Keratinocyte (primary cell): ENCODE results near the gene KRTAP3-2. TPM values are rescaled to one million over a fixed set of nuclear protein-coding genes. Genes with fewer than 3 reads are reported as not detected.

Experiments
- DNase-seq: peaks from one replicate; pipeline ENCODE4 v3.0.0-alpha.2; 2011; ENCODE audit warnings: low read depth, missing footprints, low spot score
- FAIRE-seq: peaks from 2 replicates; lab custom pipeline; 2011; peaks lifted over from hg19 to GRCh38; lab: Jason Lieb, UNC
- H2AFZ ChIP-seq: 2 replicates; pipeline ENCODE4 v1.6.0; 2012; ENCODE audit warnings: low read length, control low read depth, inconsistent platforms; ENCODE audit not compliant: control insufficient read depth
- H3K27ac ChIP-seq: 2 replicates; pipeline ENCODE4 v1.5.1; 2011; ENCODE audit warnings: low read length; ENCODE audit not compliant: control insufficient read depth, insufficient read depth
- H3K27me3 ChIP-seq: 3 replicates; pipeline ENCODE4 v1.6.0; 2011; ENCODE audit warnings: low read length; ENCODE audit not compliant: control insufficient read depth, insufficient read depth; ENCODE audit errors: extremely low read depth
- H3K36me3 ChIP-seq, 2 experiments: 2 replicates in 1 of 2; 3 replicates in 1 of 2; pipeline ENCODE4 v1.5.1; 2011; ENCODE audit warnings: low read length in 2 of 2, mild to moderate bottlenecking in 1 of 2; ENCODE audit not compliant: control insufficient read depth in 2 of 2, insufficient read depth in 2 of 2; ENCODE audit errors: extremely low read depth in 1 of 2
- H3K4me1 ChIP-seq: 3 replicates; pipeline ENCODE4 v1.5.1; 2011; ENCODE audit warnings: low read length; ENCODE audit not compliant: control insufficient read depth, insufficient read depth; ENCODE audit errors: extremely low read depth
- H3K4me2 ChIP-seq: 3 replicates; pipeline ENCODE4 v1.6.0; 2011; ENCODE audit warnings: low read depth, low read length; ENCODE audit not compliant: control insufficient read depth, insufficient read depth; ENCODE audit errors: extremely low read depth
- H3K4me3 ChIP-seq, 3 experiments: fragments of 200-600 bp in 1 of 3; sonication (generic) in 1 of 3; 2 replicates in 2 of 3; 3 replicates in 1 of 3; pipeline ENCODE4 v1.5.1; 2011 to 2016; ENCODE audit warnings: low read length in 3 of 3, mild to moderate bottlenecking in 3 of 3, control low read depth in 2 of 3, inconsistent platforms in 1 of 3, low read depth in 1 of 3, mixed read lengths in 1 of 3, mixed run types in 1 of 3, moderate library complexity in 1 of 3; ENCODE audit not compliant: control insufficient read depth in 2 of 3, insufficient read depth in 2 of 3; ENCODE audit errors: extremely low read depth in 1 of 3
- H3K79me2 ChIP-seq: 2 replicates; pipeline ENCODE4 v1.6.0; 2012; ENCODE audit warnings: low read length; ENCODE audit not compliant: control insufficient read depth, insufficient read depth
- H3K9ac ChIP-seq: 3 replicates; pipeline ENCODE4 v1.6.0; 2011; ENCODE audit warnings: low read length; ENCODE audit not compliant: control insufficient read depth, insufficient read depth; ENCODE audit errors: extremely low read depth
- H3K9me1 ChIP-seq: 3 replicates; pipeline ENCODE4 v1.6.0; 2011; ENCODE audit warnings: low read length; ENCODE audit not compliant: control insufficient read depth, insufficient read depth; ENCODE audit errors: extremely low read depth
- H3K9me3 ChIP-seq: 2 replicates; pipeline ENCODE4 v1.5.1; 2012; ENCODE audit warnings: low read depth, low read length; ENCODE audit not compliant: control insufficient read depth
- H4K20me1 ChIP-seq: 3 replicates; pipeline ENCODE4 v1.6.0; 2011; ENCODE audit warnings: low read length; ENCODE audit not compliant: control insufficient read depth, insufficient read depth; ENCODE audit errors: extremely low read depth
- EZH2 ChIP-seq: IDR thresholded peaks from one replicate; pipeline ENCODE4 v1.6.1; 2012; ENCODE audit warnings: inconsistent platforms, mild to moderate bottlenecking, low read length, moderate library complexity
- dilution Hi-C: fragments of 300-500 bp; cut with MboI; formaldehyde crosslinking; loops from one replicate; pipeline ENCODE4 v1.7.0; 2020; ENCODE audit warnings: low sequenced_read_pairs; ENCODE audit not compliant: extremely low pct_ligation_motif_present
- polyA plus RNA-seq, 5 experiments: library from polyadenylated mRNA; depleted of rRNA in 3 of 5; stranded (reverse) in 3 of 5; stranded (forward) in 1 of 5; unstranded in 1 of 5; fragments of >200 nt; gene quantifications; 1 replicate in 1 of 5; 2 replicates in 3 of 5; 3 replicates in 1 of 5; pipeline versions ENCODE4 v1.2.1 to v1.2.3, GENCODE V29; 2011 to 2012; ENCODE audit warnings: missing spikeins in 2 of 5, low read depth in 1 of 5, low replicate concordance in 1 of 5
- TF ChIP-seq, protein P1 (sequence below), 3 experiments: IDR thresholded peaks in 1 of 3; conservative IDR thresholded peaks in 1 of 3; optimal IDR thresholded peaks in 1 of 3; 2 replicates in 2 of 3; 3 replicates in 1 of 3; pipeline versions ENCODE3 to v1.5.1; 2011; ENCODE audit warnings: low read length in 3 of 3, mild to moderate bottlenecking in 3 of 3, moderate library complexity in 2 of 3, control low read depth in 1 of 3, inconsistent platforms in 1 of 3; ENCODE audit not compliant: insufficient read depth in 2 of 3; ENCODE audit errors: extremely low read depth in 1 of 3

KRTAP3-2 gene
- polyA plus RNA-seq, 1 donor (not counting 4 experiments of a cell fraction or from before 2014, with no cell fraction given), result not detected

DNA sequence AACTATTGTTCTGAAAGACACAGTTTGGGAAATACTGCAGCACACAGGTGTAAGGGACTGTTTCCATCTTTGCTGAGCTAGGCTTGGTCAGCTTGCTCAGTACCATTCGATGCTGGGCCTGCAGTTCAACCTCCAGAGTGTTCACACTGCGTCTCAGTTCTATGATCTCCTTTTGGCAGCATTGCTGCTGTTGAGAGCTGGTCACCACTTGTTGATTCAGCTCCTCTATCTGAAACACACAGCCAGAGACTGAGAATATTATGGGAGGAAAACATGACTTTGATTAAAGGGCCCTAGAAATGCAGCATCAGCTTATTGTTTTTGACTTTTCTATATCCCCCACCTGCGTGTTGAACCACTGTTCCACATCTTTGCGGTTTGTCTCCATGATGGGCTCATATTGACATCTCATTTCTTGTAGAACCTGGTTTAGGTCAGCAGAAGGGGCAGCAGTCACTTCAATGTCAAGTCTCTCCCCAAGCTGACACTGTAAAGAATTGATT is 37.6 kb downstream of the KRTAP3-2 start:
- Histone ChIP-seq H2AFZ (no peak overlapping the region), H3K27me3 (no peaks in the 10 kb centered on the region), H3K27ac (no peak overlapping the region), H3K4me1 (peaks cover 25% of the 10 kb centered on the region), H3K9me3 (no peaks in the 10 kb centered on the region), H3K4me3 (no peak overlapping the region), H4K20me1 (no peaks in the 10 kb centered on the region), H3K9ac (no peak overlapping the region), H3K36me3 (no peaks in the 10 kb centered on the region), H3K79me2 (no peaks in the 10 kb centered on the region), H3K9me1 (no peaks in the 10 kb centered on the region), H3K4me2 (no peak overlapping the region)
- FAIRE-seq (no peak), DNase-seq (no peak)
- dilution Hi-C loops, result no loop called here
- TF ChIP-seq, protein P1, sequence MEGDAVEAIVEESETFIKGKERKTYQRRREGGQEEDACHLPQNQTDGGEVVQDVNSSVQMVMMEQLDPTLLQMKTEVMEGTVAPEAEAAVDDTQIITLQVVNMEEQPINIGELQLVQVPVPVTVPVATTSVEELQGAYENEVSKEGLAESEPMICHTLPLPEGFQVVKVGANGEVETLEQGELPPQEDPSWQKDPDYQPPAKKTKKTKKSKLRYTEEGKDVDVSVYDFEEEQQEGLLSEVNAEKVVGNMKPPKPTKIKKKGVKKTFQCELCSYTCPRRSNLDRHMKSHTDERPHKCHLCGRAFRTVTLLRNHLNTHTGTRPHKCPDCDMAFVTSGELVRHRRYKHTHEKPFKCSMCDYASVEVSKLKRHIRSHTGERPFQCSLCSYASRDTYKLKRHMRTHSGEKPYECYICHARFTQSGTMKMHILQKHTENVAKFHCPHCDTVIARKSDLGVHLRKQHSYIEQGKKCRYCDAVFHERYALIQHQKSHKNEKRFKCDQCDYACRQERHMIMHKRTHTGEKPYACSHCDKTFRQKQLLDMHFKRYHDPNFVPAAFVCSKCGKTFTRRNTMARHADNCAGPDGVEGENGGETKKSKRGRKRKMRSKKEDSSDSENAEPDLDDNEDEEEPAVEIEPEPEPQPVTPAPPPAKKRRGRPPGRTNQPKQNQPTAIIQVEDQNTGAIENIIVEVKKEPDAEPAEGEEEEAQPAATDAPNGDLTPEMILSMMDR (optimal IDR thresholded peaks at IDR 0.05 in 1 of 3, IDR thresholded peaks at IDR 0.05 in 1 of 3, conservative IDR thresholded peaks at IDR 0.05 in 1 of 3; ENCODE audit: extremely low read depth in 1 of 3, insufficient read depth in 2 of 3, low read length in 3 of 3), result no peak
- TF ChIP-seq EZH2, result no peak

DNA sequence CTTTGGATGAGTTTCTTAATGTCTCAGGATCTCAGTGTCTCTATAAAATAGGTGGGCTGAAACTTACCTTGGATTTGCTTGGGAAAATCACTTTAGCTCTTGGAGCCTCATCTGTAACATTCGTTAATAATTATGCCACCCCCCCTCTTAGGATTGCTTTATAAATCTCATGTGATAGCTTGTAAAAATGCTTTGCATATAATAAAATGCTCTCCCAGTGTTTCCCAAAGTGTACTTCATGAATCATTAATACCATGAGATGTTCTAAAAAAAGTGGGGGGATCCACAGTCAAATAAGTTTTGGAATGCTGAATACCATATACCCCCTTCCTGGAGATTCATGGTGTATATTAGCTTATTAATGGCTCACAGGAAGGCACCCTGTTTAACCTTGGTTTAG is 38.1 kb downstream of the KRTAP3-2 start:
- dilution Hi-C loops, result no loop called here
- no peak for FAIRE-seq

More for the DNA sequence above, 38.1 kb downstream of the KRTAP3-2 start:
- no peaks in the 10 kb centered on the region for H3K9me1 ChIP-seq
- H3K36me3 ChIP-seq, result no peaks in the 10 kb centered on the region
- no peak overlapping the region for H3K27ac ChIP-seq
- no peaks in the 10 kb centered on the region for H3K79me2 ChIP-seq
- H3K4me2 ChIP-seq, result no peak overlapping the region
- no peak overlapping the region for H3K9ac ChIP-seq
- no peak for DNase-seq
- no peak overlapping the region for H3K4me3 ChIP-seq
- H3K9me3 ChIP-seq, result no peaks in the 10 kb centered on the region
- H3K4me1 ChIP-seq, result peaks cover 30% of the 10 kb centered on the region
- H2AFZ ChIP-seq, result no peak overlapping the region
- no peaks in the 10 kb centered on the region for H4K20me1 ChIP-seq
- no peak for TF ChIP-seq EZH2
- TF ChIP-seq, protein P1 (optimal IDR thresholded peaks at IDR 0.05 in 1 of 3, IDR thresholded peaks at IDR 0.05 in 1 of 3, conservative IDR thresholded peaks at IDR 0.05 in 1 of 3; ENCODE audit: extremely low read depth in 1 of 3, insufficient read depth in 2 of 3, low read length in 3 of 3), result no peak
- H3K27me3 ChIP-seq, result no peaks in the 10 kb centered on the region
